ENCODE data around the gene GNAQ. TPM values are rescaled to one million over a fixed set of nuclear protein-coding genes. Genes with fewer than 3 reads are reported as not detected.

GNAQ gene
- total RNA-seq, 1 donor from 2014 or later = 0.20 TPM

DNA sequence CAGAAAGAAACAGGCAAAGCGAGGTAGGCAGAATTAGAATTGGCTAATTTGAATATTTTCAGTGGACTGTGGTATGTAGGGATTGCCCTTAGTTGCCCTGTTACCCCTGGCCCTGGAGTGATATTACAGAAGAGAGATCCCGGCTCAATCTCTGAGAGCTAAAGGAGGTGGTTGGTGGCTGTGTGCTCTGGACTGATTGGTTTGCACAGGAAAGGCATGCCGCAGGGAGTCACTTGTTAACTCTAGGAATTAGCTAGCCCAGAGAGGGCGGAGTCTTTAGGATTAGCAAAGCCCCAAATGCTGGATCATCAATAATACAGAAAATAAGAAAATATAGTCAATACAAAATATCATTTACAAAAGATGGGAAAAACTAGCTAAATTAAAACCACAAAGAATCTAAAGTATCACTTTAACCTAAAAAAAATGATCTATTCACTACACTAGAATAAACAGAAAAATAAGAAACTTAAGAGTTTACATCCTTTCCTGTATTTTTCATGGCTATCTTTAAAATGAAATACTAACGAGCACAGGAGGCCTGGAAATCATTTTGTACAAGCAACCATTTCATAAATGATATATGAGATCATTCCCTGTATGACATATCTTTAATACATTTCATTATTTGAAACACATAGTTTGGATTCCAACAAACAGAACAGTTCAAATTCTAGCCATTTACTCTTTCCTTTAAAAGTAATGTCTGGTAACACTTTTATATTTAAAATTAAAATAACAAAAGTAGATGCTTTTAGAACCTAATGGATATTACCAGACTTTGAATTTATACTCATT, 71.1 kb downstream of the GNAQ start:
- ChIA-PET CTCF (no interaction called here), POLR2A (no interaction called here)
- H3K27ac Mint-ChIP-seq = no peak overlapping the region
- intact Hi-C loops (cut with micrococcal nuclease) = no loop called here
- H3K4me3 Mint-ChIP-seq = no peak overlapping the region
- no peak for DNase-seq
- H3K9me3 Mint-ChIP-seq = no peaks in the 10 kb centered on the region
- TF ChIP-seq, protein P1, sequence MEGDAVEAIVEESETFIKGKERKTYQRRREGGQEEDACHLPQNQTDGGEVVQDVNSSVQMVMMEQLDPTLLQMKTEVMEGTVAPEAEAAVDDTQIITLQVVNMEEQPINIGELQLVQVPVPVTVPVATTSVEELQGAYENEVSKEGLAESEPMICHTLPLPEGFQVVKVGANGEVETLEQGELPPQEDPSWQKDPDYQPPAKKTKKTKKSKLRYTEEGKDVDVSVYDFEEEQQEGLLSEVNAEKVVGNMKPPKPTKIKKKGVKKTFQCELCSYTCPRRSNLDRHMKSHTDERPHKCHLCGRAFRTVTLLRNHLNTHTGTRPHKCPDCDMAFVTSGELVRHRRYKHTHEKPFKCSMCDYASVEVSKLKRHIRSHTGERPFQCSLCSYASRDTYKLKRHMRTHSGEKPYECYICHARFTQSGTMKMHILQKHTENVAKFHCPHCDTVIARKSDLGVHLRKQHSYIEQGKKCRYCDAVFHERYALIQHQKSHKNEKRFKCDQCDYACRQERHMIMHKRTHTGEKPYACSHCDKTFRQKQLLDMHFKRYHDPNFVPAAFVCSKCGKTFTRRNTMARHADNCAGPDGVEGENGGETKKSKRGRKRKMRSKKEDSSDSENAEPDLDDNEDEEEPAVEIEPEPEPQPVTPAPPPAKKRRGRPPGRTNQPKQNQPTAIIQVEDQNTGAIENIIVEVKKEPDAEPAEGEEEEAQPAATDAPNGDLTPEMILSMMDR (IDR thresholded peaks at IDR 0.05) = no peak
- H3K36me3 Mint-ChIP-seq (ENCODE audit: low read depth) = no peaks in the 10 kb centered on the region
- peaks cover 12% of the 10 kb centered on the region for H3K27me3 Mint-ChIP-seq
- ATAC-seq (ENCODE audit: low read depth) = no peak
- H3K4me1 Mint-ChIP-seq = no peaks in the 10 kb centered on the region

DNA sequence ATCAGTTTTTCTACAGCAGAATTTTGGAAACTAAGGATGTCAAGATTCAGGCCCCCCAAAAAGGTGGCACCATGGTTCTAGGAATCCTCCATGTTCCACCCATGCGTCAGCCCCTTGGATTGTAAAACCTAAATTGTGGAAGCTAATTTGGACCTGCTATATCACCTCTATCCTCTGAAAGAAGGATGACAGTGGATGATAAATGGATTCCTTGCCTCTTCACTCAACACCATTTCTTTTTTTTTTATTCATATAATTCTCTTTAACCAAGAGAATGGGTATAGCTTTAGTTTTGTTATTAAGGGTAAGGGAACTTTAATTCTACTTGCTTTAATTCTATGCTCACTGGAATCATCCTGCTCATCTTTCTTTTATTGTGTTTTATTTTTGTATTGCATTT, 71.8 kb downstream of the GNAQ start:
- POLR2A ChIA-PET = no interaction called here
- intact Hi-C loops (cut with micrococcal nuclease) = no loop called here
- no peak overlapping the region for H3K4me3 Mint-ChIP-seq
- H3K4me1 Mint-ChIP-seq = no peaks in the 10 kb centered on the region
- CTCF ChIA-PET = no interaction called here
- DNase-seq = no peak
- ATAC-seq (ENCODE audit: low read depth) = no peak
- TF ChIP-seq, protein P1 (IDR thresholded peaks at IDR 0.05) = no peak
- H3K9me3 Mint-ChIP-seq = no peaks in the 10 kb centered on the region
- peaks cover 12% of the 10 kb centered on the region for H3K27me3 Mint-ChIP-seq
- no peak overlapping the region for H3K27ac Mint-ChIP-seq
- no peaks in the 10 kb centered on the region for H3K36me3 Mint-ChIP-seq (ENCODE audit: low read depth)

DNA sequence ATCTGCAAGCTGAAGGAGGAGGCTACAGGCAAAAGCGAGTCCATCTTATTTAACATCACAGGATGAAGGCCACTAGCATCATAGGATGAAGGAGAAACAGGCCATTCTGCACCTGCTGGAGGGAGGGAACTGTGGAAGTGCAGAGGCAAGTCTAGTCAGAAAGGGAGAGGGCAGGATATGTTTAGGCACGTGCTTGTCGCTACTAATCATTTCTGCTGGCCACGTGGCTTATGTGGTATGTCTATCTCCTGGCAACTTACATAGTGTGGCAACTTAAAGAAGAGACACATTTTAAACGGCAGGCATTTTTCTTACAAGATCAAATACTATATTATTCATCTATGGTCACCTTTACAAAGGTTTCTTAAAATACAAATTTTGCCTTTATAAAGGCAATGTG, 74.0 kb downstream of the GNAQ start:
- H3K9me3 Mint-ChIP-seq = no peaks in the 10 kb centered on the region
- peaks cover 12% of the 10 kb centered on the region for H3K27me3 Mint-ChIP-seq
- ChIA-PET CTCF (no interaction called here), POLR2A (no interaction called here)
- H3K4me1 Mint-ChIP-seq = no peaks in the 10 kb centered on the region
- ATAC-seq (ENCODE audit: low read depth) (no peak), DNase-seq (no peak)
- no peaks in the 10 kb centered on the region for H3K36me3 Mint-ChIP-seq (ENCODE audit: low read depth)
- intact Hi-C loops (cut with micrococcal nuclease) = no loop called here
- no peak overlapping the region for H3K4me3 Mint-ChIP-seq
- TF ChIP-seq, protein P1 (IDR thresholded peaks at IDR 0.05) = no peak
- no peak overlapping the region for H3K27ac Mint-ChIP-seq

DNA sequence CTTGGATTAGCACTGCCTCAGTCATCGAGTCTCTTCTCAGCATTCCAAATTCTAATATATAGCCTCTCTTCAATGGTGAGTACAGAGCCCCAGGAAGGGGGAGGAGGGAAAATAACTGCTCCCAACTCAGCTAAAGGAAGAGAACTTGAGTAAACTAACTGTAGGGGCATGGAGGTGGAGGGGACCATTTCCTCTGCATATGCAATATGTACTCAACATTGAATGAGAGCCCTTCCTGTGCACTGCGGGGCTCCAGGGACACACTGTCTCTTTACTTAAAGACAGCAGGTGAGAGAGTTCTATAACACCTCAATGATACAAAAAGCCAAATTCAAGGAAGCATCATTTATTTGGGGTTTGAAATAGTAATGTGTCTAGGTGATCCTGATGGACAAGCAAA, 75.1 kb downstream of the GNAQ start:
- Mint-ChIP-seq H3K4me1 (no peaks in the 10 kb centered on the region), H3K27ac (no peak overlapping the region), H3K27me3 (peaks cover 12% of the 10 kb centered on the region), H3K36me3 (ENCODE audit: low read depth) (no peaks in the 10 kb centered on the region), H3K4me3 (no peak overlapping the region), H3K9me3 (no peaks in the 10 kb centered on the region)
- ATAC-seq (ENCODE audit: low read depth) (no peak), DNase-seq (no peak)
- POLR2A ChIA-PET = no interaction called here
- intact Hi-C loops (cut with micrococcal nuclease) = no loop called here
- CTCF ChIA-PET = no interaction called here
- TF ChIP-seq, protein P1 (IDR thresholded peaks at IDR 0.05) = no peak

DNA sequence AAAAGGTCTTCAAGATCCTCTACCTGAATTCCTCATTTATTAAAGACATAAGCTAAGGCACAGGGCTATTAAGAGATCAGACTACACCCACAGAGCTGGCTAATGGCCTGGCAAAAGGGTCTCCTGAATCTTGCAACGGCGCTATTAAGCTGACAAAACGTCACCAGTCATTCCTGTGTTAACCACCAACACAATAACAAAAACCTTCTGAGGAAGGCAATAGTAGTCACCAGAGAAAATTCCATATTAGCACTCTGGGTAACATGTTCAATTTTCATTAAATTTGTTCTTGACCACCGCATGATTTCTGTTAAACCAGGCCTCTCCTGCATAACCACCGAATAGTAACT, 77.0 kb downstream of the GNAQ start:
- H3K4me3 Mint-ChIP-seq = no peak overlapping the region
- H3K9me3 Mint-ChIP-seq = no peaks in the 10 kb centered on the region
- no peaks in the 10 kb centered on the region for H3K36me3 Mint-ChIP-seq (ENCODE audit: low read depth)
- DNase-seq (no peak), ATAC-seq (ENCODE audit: low read depth) (no peak)
- H3K27ac Mint-ChIP-seq = no peak overlapping the region
- CTCF ChIA-PET = no interaction called here
- POLR2A ChIA-PET = no interaction called here
- H3K27me3 Mint-ChIP-seq = peaks cover 8% of the 10 kb centered on the region
- H3K4me1 Mint-ChIP-seq = peaks cover 10% of the 10 kb centered on the region
- TF ChIP-seq, protein P1 (IDR thresholded peaks at IDR 0.05) = no peak
- intact Hi-C loops (cut with micrococcal nuclease) = no loop called here
